ENCODE measurements around the gene FOXP4. TPM values are rescaled to one million over a fixed set of nuclear protein-coding genes. Genes with fewer than 3 reads are reported as not detected.

Gene FOXP4
- total and polyA plus RNA-seq, 9 donors: 2.3 to 37.4 (median 15.5) TPM

DNA sequence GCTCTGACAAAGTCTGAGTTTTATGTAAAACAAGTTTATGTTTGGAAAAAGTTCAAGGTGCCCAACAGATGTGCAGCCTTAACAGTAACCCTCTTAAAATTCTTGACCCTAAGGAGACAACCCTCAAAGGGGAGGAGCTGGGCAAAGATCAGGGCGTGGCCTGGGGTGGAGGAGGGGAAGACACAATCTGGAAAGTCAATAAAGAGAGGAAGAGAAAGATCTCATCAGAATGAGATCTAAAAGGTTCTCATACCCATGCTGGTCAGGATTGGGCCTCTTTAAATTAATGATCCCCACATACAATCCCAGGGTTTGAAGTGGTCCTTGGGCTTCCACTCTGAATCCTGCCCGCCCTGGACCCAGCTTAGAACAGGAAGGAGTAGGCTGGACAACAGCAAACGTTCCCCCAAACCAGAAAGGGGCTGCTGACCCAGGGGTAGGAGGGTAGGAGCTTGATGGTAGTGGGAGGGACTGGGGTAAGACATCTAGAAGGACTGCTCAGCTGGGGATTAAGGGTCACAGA lies 33.0 kb downstream of the FOXP4 start:
- no peak for TF ChIP-seq POLR2A (IDR thresholded peaks at IDR 0.05)
- TF ChIP-seq EP300 (IDR thresholded peaks at IDR 0.05): no peak
- TF ChIP-seq, protein P1, sequence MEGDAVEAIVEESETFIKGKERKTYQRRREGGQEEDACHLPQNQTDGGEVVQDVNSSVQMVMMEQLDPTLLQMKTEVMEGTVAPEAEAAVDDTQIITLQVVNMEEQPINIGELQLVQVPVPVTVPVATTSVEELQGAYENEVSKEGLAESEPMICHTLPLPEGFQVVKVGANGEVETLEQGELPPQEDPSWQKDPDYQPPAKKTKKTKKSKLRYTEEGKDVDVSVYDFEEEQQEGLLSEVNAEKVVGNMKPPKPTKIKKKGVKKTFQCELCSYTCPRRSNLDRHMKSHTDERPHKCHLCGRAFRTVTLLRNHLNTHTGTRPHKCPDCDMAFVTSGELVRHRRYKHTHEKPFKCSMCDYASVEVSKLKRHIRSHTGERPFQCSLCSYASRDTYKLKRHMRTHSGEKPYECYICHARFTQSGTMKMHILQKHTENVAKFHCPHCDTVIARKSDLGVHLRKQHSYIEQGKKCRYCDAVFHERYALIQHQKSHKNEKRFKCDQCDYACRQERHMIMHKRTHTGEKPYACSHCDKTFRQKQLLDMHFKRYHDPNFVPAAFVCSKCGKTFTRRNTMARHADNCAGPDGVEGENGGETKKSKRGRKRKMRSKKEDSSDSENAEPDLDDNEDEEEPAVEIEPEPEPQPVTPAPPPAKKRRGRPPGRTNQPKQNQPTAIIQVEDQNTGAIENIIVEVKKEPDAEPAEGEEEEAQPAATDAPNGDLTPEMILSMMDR (IDR thresholded peaks at IDR 0.05): no peak
- no peaks in the 10 kb centered on the region for H3K9me3 ChIP-seq
- DNase-seq: no peak
- no peak overlapping the region for H3K27ac ChIP-seq
- H3K27me3 ChIP-seq: no peaks in the 10 kb centered on the region
- intact Hi-C loops (cut with DNase I): no loop called here
- H3K36me3 ChIP-seq: no peaks in the 10 kb centered on the region
- H3K4me1 ChIP-seq (ENCODE audit: insufficient read depth): no peaks in the 10 kb centered on the region
- no peak overlapping the region for H3K4me3 ChIP-seq
- 69 to 79% (median 75%) methylated on average over 3 of the region's 3 CpGs for WGBS, 3 donors

DNA sequence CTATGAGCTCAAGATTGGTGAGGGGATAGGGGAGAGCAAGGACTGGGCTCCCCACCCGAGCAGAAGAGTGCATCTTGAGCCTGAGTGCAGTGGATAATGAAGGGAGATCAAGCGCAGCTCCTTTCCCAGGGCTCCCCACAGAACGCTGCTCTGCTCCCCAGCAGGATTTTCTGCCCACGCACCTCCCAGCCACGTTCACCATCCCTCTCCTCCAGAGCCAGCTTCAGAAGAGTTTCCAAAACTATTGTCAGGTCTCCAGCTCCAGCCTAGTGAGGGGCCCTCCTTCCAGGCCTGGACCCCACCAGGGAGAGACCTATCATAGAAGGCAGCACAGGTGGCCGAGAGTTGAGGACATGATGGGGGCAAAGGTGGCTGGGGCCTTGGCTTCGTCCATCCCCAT lies 34.5 kb downstream of the FOXP4 start:
- H3K27ac ChIP-seq: no peak overlapping the region
- intact Hi-C loops (cut with DNase I): no loop called here

DNA sequence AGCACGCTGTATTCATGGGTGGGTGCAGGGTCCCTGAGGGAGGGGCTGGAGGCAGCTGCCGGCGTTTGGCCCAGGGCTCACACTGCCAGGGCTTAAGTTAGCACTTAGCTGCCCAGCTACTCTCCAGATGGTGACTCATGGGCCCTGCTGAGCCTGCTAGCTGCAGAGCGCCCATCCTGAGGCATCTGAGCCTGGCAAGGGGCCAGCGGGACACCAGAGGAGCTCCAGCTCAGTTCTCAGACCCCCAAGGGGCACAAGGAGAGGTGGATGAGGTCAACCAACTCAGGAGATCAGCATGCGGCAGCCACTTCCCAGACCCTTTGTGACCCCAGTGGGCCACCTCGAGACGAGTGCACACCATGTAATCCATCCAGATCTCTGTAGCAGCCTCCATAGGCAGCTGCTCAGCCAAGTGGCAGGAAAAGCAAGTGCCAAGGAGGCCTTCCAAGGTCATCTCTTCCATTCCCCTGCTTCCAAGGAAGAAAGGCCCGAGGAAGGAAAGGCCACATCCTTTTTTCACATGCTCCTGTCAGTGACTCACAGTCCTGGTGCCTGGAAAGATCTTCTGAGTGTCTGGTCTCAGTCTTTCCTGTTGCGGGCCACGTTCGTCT lies 35.3 kb downstream of the FOXP4 start:
- intact Hi-C loops (cut with DNase I): no loop called here
- H3K27ac ChIP-seq: no peak overlapping the region
- WGBS, 3 donors: 73 to 75% (median 74%) methylated on average over 12 of the region's 12 CpGs
- H3K27me3 ChIP-seq: no peaks in the 10 kb centered on the region
- TF ChIP-seq, protein P1 (IDR thresholded peaks at IDR 0.05): no peak
- TF ChIP-seq POLR2A (IDR thresholded peaks at IDR 0.05) (no peak), EP300 (IDR thresholded peaks at IDR 0.05) (no peak)
- H3K4me1 ChIP-seq (ENCODE audit: insufficient read depth): no peaks in the 10 kb centered on the region
- no peak overlapping the region for H3K4me3 ChIP-seq
- no peaks in the 10 kb centered on the region for H3K9me3 ChIP-seq
- DNase-seq: no peak
- H3K36me3 ChIP-seq: no peaks in the 10 kb centered on the region

More for the DNA sequence above, 34.5 kb downstream of the FOXP4 start:
- H3K4me1 ChIP-seq (ENCODE audit: insufficient read depth): no peaks in the 10 kb centered on the region
- no peaks in the 10 kb centered on the region for H3K36me3 ChIP-seq
- no peaks in the 10 kb centered on the region for H3K27me3 ChIP-seq
- DNase-seq: no peak
- H3K4me3 ChIP-seq: no peak overlapping the region
- H3K9me3 ChIP-seq: no peaks in the 10 kb centered on the region
- TF ChIP-seq EP300 (IDR thresholded peaks at IDR 0.05): no peak
- no peak for TF ChIP-seq POLR2A (IDR thresholded peaks at IDR 0.05)
- TF ChIP-seq, protein P1 (IDR thresholded peaks at IDR 0.05): no peak
- WGBS, 3 donors: 85 to 87% (median 87%) methylated on average over 7 of the region's 7 CpGs

DNA sequence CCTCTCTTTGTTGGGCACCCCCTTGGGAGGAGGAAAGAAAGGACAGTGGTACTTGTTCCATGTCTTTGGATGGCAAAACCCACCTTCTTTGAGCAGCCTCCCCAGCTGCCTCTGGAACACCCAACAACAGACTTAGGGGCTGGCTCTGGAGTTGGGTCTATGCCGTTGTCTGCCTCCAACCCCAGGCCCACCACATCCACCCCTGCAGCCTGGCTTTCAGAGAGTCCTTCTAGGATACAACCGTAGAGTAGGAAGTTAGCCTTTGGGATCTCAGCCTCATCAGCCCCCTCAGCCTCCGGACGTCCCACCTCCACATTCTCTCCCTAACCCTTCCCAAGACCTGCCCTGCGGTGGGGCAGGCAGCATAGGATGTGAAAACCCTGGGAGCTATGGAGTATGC lies 36.4 kb downstream of the FOXP4 start:
- no peaks in the 10 kb centered on the region for H3K27me3 ChIP-seq
- intact Hi-C loops (cut with DNase I): no loop called here
- H3K4me1 ChIP-seq (ENCODE audit: insufficient read depth): no peaks in the 10 kb centered on the region
- no peak overlapping the region for H3K27ac ChIP-seq
- no peaks in the 10 kb centered on the region for H3K36me3 ChIP-seq
- TF ChIP-seq, protein P1 (IDR thresholded peaks at IDR 0.05): no peak
- no peak for TF ChIP-seq EP300 (IDR thresholded peaks at IDR 0.05)
- no peak for TF ChIP-seq POLR2A (IDR thresholded peaks at IDR 0.05)
- H3K9me3 ChIP-seq: no peaks in the 10 kb centered on the region
- no peak overlapping the region for H3K4me3 ChIP-seq
- DNase-seq: no peak
- WGBS, 3 donors: 94 to 96% (median 95%) methylated on average over 5 of the region's 5 CpGs
